H7 (cell line): ENCODE measurements around the gene CEACAM18. TPM values are rescaled to one million over a fixed set of nuclear protein-coding genes. Genes with fewer than 3 reads are reported as not detected.

Experiments
- DNase-seq: peaks from one replicate; pipeline ENCODE4 v3.0.0; 2012
- H3K27me3 ChIP-seq: 2 replicates; pipeline ENCODE4 v1.6.0; 2011; ENCODE audit warnings: mild to moderate bottlenecking, low read length; ENCODE audit not compliant: control insufficient read depth, insufficient read depth
- H3K36me3 ChIP-seq: replicated peaks from 2 replicates; pipeline ENCODE4 v1.5.1; 2011; ENCODE audit warnings: low read length; ENCODE audit not compliant: control insufficient read depth, insufficient read depth
- H3K4me3 ChIP-seq: 2 replicates; pipeline ENCODE4 v1.5.1; 2011; ENCODE audit warnings: low read depth, mild to moderate bottlenecking, control low read depth, low read length, moderate library complexity; ENCODE audit not compliant: insufficient read depth
- total RNA-seq: library from RNA; depleted of rRNA; stranded (reverse); fragments of >200 nt; shearing (Covaris generic); gene quantifications from 2 replicates; pipeline ENCODE4 v1.2.3, GENCODE V29; 2014; rRNA removed

The CEACAM18 gene
- total RNA-seq, 1 experiment from 2014 or later = not detected

DNA sequence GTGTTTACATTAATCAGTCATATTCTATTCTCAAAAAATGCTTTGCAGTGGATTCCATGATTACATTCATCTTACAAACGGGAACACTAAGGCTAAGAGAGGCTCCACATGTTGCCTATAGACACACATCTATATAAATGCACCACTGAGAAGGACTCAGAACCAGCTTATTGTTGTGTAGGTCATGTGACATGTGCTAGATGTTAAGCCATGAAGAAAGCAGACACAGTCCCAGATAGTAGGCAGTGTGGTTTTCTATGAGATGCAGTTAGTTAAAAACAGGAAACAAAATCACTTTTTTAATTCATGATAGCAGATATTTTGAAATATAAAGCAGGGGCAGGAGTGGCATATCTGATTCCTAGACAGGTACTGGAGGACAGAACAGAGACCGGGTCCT lies 42.4 kb downstream of the CEACAM18 start:
- Histone ChIP-seq H3K4me3 (no peak overlapping the region), H3K27me3 (no peaks in the 10 kb centered on the region), H3K36me3 (no peaks in the 10 kb centered on the region)
- no peak for DNase-seq

DNA sequence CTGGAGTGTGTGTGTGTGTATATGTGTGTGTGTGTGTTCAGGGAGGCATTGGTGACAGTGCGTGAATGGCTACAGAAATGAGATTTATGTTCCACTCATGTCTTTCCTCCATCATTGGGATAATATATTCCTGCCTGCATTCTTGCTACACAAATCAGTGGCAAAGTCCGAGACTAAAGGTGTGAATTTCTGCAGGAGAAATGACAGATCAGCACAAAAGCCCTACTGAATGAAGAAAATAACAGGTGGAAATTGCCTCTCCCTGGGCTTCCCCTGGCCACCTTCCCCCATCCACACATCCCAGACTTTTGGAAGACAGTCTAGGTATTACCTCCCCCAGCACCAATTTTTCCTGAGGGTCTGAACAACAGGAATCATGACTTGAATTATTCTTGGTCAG lies 43.0 kb downstream of the CEACAM18 start:
- Histone ChIP-seq H3K4me3 (no peak overlapping the region), H3K27me3 (no peaks in the 10 kb centered on the region), H3K36me3 (no peaks in the 10 kb centered on the region)
- no peak for DNase-seq

DNA sequence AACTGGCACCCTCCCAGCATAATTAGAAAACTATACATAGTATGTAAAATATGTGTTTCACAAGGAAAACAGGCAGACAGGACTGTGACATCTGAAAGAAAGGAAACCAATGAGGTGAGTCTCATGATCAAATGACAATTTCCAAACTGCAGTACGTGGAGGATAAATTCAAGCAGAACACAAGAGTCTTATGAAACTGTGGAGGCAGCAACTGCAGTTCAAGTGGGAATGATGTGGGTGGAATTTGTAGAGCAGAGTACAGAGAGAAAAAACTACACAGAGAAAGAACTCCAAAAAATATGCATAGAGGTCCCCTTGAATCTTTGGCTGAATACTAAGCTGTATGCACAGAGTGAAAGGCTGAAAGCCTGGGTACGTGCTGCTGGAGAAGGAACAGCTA lies 43.4 kb downstream of the CEACAM18 start:
- Histone ChIP-seq H3K36me3 (no peaks in the 10 kb centered on the region), H3K4me3 (no peak overlapping the region), H3K27me3 (no peaks in the 10 kb centered on the region)
- no peak for DNase-seq

DNA sequence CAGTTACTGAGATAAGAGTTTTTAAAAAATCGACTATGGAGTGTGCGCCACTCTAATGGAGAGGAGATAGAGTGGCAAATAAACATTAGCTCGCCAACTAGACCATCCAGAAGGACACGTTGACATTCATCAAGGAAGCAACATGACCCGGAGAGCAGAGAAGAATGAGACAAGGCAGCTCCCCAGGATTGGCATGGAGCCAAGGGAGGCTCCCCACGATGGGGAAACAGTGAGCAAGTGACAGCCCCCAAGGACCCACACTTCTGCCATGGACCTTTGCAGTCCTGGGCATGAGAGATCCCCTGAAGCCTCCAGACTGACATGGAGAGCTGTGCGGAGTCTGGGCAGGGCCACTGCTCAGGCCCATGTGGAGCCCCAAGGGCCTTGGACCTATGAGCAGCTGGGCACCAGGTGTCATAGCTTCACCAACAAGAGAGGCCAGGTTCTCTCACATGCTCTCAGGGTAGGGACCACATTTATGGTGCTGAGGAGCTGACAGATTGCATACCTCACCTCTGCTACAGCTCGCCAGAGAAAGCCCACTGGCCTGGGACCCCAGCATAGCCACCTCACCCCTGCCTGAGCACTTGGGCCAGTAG lies 46.4 kb downstream of the CEACAM18 start:
- Histone ChIP-seq H3K27me3 (no peaks in the 10 kb centered on the region), H3K36me3 (no peaks in the 10 kb centered on the region), H3K4me3 (no peak overlapping the region)
- no peak for DNase-seq

DNA sequence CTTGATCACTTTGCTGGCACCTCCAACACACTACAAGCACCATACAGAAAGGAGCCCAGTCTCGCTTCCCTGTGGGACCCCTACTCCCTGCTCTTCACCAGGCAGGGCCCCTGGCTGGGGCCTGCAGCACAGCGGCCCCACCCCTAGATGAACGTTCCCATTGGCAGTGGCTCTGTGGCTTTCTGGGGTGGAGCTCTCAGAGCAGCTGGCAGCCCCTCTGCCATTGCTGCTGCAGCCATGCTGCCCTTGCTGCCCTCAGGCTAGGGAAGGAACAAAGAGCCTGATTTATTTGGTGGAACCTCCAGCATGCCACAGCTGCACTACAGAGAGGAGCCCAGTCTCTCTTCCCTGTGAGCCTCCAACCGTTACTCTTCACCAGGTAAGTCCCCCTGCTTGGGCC lies 47.3 kb downstream of the CEACAM18 start:
- Histone ChIP-seq H3K36me3 (no peaks in the 10 kb centered on the region), H3K27me3 (no peaks in the 10 kb centered on the region), H3K4me3 (no peak overlapping the region)
- no peak for DNase-seq

DNA sequence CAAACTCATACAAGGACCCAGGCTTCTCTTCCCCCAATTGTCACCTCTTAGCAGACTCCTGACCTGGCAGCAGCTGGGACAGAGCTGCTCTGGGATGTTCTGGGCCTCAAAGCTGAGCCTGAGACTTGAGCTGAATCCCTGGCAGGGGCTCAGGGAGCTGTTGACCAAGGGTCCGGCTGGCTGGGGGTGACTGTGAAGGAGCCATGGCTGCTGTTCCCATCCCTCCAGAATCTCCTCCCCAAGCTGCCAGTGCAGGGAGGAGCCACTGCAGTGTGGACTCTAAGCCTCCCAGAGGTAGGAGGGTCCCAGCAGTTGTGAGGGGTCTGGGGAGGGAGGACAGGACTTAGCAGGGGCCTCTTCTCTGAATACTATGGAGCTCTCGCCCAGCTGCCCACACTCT lies 51.0 kb downstream of the CEACAM18 start:
- H3K27me3 ChIP-seq = no peaks in the 10 kb centered on the region; the same call in 1 of the 2 replicates
- no peak for DNase-seq
- H3K4me3 ChIP-seq = no peak overlapping the region
- no peaks in the 10 kb centered on the region for H3K36me3 ChIP-seq

DNA sequence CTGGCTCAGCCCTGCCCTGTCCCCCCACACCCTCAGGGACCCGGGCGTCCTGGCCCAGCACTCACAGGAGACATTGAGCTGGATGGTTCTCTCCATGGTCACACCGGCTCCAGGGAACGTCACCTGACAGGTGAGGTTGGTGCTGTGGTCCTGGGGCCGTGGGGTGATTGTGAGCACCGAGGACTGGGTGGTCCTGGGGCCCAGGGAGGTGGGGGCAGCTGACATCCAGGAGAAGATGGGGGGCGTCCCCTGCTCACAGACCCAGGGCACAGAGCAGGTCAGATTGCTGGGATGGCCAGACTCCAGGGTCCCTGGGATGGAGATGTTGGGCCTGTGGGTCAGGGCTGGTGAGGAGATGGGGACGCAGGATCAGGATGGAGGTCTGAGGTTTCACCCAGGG lies 52.3 kb downstream of the CEACAM18 start:
- no peak overlapping the region for H3K4me3 ChIP-seq
- H3K36me3 ChIP-seq = no peaks in the 10 kb centered on the region
- H3K27me3 ChIP-seq = no peaks in the 10 kb centered on the region; the same call in 1 of the 2 replicates
- DNase-seq = no peak

DNA sequence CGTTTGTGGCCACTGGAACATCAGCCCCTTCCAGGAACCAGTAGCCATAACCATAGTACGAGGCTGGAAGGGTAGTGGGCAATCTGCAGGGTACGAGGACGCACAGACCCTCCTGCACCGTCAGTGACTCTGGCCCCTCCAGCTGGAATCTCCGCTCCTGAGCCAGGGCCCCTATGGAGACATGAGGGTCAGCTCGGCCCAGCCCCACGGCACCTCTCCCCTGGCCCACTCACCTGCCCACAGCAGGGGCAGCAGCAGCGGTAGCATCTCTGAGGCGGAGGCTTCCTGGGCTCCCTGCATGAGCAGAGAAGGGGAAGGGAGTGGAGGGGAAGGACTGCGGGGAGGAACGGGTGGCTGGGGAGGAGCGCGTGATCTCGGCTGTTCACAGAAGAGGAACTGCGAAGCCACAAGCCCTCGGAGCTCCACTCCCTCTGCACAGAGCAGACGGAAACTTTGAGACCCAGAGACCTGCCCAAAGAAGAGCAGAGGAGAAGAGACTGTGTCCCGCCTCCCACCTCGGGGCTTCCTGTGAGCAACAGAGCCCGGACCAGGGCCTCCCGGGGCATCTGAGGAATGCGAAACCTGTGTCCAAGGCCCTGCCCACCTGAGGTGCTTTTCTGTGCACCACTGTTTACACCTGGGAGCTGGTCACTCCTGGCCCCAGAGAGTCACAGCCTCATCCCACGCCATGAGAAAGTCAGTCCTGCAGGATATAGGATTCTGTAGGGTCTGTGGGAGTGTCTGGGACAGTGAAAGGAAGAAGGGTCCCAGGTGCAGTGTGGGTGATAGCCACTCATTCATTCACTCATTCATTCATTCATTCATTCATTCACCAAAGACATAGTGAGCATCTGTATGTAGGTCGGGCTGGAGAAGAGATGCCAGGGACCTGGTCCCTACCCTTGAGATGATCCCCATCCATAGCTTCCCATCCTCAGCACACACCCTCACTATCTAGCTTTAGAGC lies 53.3 kb downstream of the CEACAM18 start, which contains the start of gene SIGLEC6:
TSS of gene SIGLEC6 (minus strand) at position 322 of the 967 bp plus-strand sequence. CDS start at position 300, 22 bp downstream.
- Histone ChIP-seq H3K36me3 (no peaks in the 10 kb centered on the region), H3K27me3 (no peaks in the 10 kb centered on the region; the same call in 1 of the 2 replicates), H3K4me3 (no peak within 1 kb of the TSS)
- DNase-seq = no peak

DNA sequence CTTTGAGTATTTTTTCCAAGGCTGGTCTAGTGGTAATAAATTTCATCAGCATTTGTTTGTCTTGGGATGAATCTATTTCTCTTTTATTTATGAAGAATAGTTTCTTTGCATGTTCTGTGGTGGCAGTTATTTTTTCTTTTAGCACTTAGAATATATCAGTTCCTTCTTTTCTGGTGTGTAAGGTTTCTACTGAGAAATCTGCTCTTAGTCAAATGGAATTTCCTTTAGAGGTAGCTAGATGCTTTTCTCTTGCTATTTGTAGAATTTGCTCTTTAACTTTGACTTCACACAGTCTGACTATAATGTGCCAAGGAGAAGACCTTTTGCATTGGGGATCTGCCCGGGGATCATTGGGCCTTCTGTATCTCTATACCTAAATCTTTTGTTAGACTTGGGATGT lies 57.2 kb downstream of the CEACAM18 start:
- DNase-seq = no peak
- Histone ChIP-seq H3K27me3 (peaks cover 2% of the 10 kb centered on the region; the same call in 1 of the 2 replicates), H3K4me3 (no peak overlapping the region), H3K36me3 (no peaks in the 10 kb centered on the region)

DNA sequence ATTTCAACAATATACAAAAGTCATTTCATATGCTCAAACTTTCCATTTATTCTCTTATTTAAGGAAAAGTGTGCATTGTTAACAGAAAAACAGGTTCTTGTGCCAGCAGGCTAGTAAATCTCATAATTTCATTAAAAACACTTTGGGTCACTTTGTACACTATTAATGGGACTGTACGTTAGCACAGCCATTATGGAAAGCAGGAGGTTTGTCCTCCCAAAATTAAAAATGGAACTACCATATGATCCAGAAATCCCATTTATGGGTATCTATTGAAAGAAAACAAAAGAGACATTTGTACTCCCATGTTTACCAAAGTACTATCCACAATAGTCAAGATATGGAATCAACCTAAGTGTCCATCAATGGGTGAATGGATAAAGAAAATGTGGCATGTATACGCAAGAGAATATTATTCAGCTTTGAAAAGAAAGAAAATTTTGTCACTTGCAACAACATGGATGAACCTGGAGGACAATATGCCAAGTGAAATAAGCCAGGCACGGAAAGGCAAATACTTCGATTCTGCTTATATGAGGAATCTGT lies 61.6 kb downstream of the CEACAM18 start:
- peaks cover 2% of the 10 kb centered on the region; the same call in 1 of the 2 replicates for H3K27me3 ChIP-seq
- no peaks in the 10 kb centered on the region for H3K36me3 ChIP-seq

More for the DNA sequence above, 61.6 kb downstream of the CEACAM18 start:
- no peak overlapping the region for H3K4me3 ChIP-seq
- DNase-seq = no peak

Other genes starting within 250 kb of the CEACAM18 start
- gene SIGLECL1, start 227.5 kb upstream of the CEACAM18 start, total RNA-seq = not detected in 2 replicates
- gene IGLON5, start 166.9 kb upstream of the CEACAM18 start, total RNA-seq = 18.2 and 24.5 TPM in 2 replicates
- 9.6 and 13.2 TPM in 2 replicates for gene VSIG10L, start 136.4 kb upstream of the CEACAM18 start, total RNA-seq
- gene ETFB, start 112.2 kb upstream of the CEACAM18 start, total RNA-seq = 106 and 125 TPM in 2 replicates
- 0.89 and 1.2 TPM in 2 replicates for gene CLDND2, start 109.5 kb upstream of the CEACAM18 start, total RNA-seq
- not detected in 2 replicates for gene NKG7, start 105.9 kb upstream of the CEACAM18 start, total RNA-seq
- not detected in 2 replicates for gene LIM2, start 90.6 kb upstream of the CEACAM18 start, total RNA-seq
- 3.2 and 5.4 TPM in 2 replicates for gene C19orf84, start 87.9 kb upstream of the CEACAM18 start, total RNA-seq
- not detected in 2 replicates for gene SIGLEC10, start 60.9 kb upstream of the CEACAM18 start, total RNA-seq
- not detected in 2 replicates for gene SIGLEC8, start 20.1 kb upstream of the CEACAM18 start, total RNA-seq
- gene SIGLEC12, start 23.3 kb downstream of the CEACAM18 start, total RNA-seq = not detected in 2 replicates
- not detected in 2 replicates for gene SIGLEC6, start 53.1 kb downstream of the CEACAM18 start, total RNA-seq
- 2.4 and 3.0 TPM in 2 replicates for gene ZNF175, start 92.7 kb downstream of the CEACAM18 start, total RNA-seq
- not detected in 2 replicates for gene SIGLEC5, start 151.9 kb downstream of the CEACAM18 start, total RNA-seq
- gene SIGLEC14, start 168.3 kb downstream of the CEACAM18 start, total RNA-seq = not detected in 2 replicates
- gene SPACA6, start 214.8 kb downstream of the CEACAM18 start, total RNA-seq = 6.3 and 15.0 TPM in 2 replicates
- gene HAS1, start 245.5 kb downstream of the CEACAM18 start, total RNA-seq = 0.37 TPM in 1 of 2 replicates, not detected in the other